Gastroesophageal sphincter (tissue), 3 donors: ENCODE results near the gene HTR2B.

Experiments
- POLR2AphosphoS5 ChIP-seq: sonication (generic); formaldehyde crosslinking; IDR thresholded peaks from one replicate; pipeline ENCODE4 v1.6.1; 2017; ENCODE audit warnings: antibody characterized with exemption
- TF ChIP-seq, protein P1 (sequence below), 4 experiments: fragments of 200-600 bp in 2 of 4; fragments of 450-650 bp in 2 of 4; sonication (generic) in 1 of 4; IDR thresholded peaks; one replicate each; pipeline ENCODE4 v1.5.1; 2017 to 2019; ENCODE audit warnings: antibody characterized with exemption in 4 of 4, mild to moderate bottlenecking in 2 of 4, moderate library complexity in 2 of 4

DNA sequence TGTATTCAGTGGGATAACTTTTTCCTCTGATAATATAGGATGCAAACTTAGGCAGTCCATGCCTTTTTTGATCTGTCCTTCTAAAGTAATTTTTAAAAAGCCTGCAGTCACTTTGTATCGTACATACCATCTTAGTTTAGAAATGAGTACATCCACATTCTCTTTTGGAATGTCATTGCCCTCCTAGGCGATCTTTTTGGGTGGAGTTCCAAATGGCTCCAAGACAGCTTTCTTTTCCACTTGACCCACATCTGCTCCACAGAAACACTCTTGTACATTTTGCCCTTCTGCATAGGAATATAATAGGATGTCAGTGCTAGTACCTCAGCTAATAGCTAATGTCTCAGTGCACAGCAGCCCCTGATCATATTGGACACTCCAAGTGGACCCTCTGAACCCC is 21.8 kb upstream of the HTR2B start:
- TF ChIP-seq, protein P1, sequence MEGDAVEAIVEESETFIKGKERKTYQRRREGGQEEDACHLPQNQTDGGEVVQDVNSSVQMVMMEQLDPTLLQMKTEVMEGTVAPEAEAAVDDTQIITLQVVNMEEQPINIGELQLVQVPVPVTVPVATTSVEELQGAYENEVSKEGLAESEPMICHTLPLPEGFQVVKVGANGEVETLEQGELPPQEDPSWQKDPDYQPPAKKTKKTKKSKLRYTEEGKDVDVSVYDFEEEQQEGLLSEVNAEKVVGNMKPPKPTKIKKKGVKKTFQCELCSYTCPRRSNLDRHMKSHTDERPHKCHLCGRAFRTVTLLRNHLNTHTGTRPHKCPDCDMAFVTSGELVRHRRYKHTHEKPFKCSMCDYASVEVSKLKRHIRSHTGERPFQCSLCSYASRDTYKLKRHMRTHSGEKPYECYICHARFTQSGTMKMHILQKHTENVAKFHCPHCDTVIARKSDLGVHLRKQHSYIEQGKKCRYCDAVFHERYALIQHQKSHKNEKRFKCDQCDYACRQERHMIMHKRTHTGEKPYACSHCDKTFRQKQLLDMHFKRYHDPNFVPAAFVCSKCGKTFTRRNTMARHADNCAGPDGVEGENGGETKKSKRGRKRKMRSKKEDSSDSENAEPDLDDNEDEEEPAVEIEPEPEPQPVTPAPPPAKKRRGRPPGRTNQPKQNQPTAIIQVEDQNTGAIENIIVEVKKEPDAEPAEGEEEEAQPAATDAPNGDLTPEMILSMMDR (IDR thresholded peaks at IDR 0.05) = no peak
- TF ChIP-seq POLR2AphosphoS5 = no peak
